GM12873 (cell line): ENCODE measurements around the gene EIF2B1.

ENCODE experiments used
- CTCF ChIP-seq: IDR thresholded peaks from 2 replicates; pipeline ENCODE4 v1.5.1; 2012; ENCODE audit warnings: low read depth, mild to moderate bottlenecking, moderate library complexity, low read length, control low read depth; ENCODE audit not compliant: insufficient read depth; ENCODE audit errors: missing control alignments

The EIF2B1 gene

GRCh38 chr12:123648401-123648800, 14.9 kb upstream of the EIF2B1 start:
- no peak for TF ChIP-seq CTCF

- TF ChIP-seq CTCF: no peak
Observed at GRCh38 chr12:123645878-123646277, 12.4 kb upstream of the EIF2B1 start.

- no peak for TF ChIP-seq CTCF
Observed at GRCh38 chr12:123645380-123645779, 11.9 kb upstream of the EIF2B1 start.

- no peak for TF ChIP-seq CTCF
Observed at GRCh38 chr12:123643911-123644310, 10.4 kb upstream of the EIF2B1 start.

GRCh38 chr12:123634142-123634561, 666 bp upstream of the EIF2B1 start:
- no peak for TF ChIP-seq CTCF

GRCh38 chr12:123621619-123622530, 11.6 kb downstream of the EIF2B1 start:
- TF ChIP-seq CTCF: no peak

- TF ChIP-seq CTCF: no peak
Observed at GRCh38 chr12:123621101-123621500, 12.4 kb downstream of the EIF2B1 start.
